Mucosa of gallbladder (tissue), 1 donor: ENCODE results near the gene RASL10A. TPM values are rescaled to one million over a fixed set of nuclear protein-coding genes. Genes with fewer than 3 reads are reported as not detected.
A peak's percentile ranks its signal among the peaks of the same experiment; 100 is the strongest.

ENCODE experiments used
- DNase-seq: peaks from one replicate; pipeline ENCODE4 v3.0.0-alpha.2; 2020; ENCODE audit warnings: low spot score
- total RNA-seq: library from RNA; stranded (reverse); gene quantifications from one replicate; pipeline ENCODE4 v1.2.1, GENCODE V29; 2021
- donor health status: DM: no; HTN: no; CAD: no.

RASL10A gene
- total RNA-seq, 1 donor from 2014 or later = 1.7 TPM

- DNase-seq = peak; percentile 45
These were observed 46.8 kb downstream of the RASL10A start for GRCh38 chr22:29268511-29269229.

DNA sequence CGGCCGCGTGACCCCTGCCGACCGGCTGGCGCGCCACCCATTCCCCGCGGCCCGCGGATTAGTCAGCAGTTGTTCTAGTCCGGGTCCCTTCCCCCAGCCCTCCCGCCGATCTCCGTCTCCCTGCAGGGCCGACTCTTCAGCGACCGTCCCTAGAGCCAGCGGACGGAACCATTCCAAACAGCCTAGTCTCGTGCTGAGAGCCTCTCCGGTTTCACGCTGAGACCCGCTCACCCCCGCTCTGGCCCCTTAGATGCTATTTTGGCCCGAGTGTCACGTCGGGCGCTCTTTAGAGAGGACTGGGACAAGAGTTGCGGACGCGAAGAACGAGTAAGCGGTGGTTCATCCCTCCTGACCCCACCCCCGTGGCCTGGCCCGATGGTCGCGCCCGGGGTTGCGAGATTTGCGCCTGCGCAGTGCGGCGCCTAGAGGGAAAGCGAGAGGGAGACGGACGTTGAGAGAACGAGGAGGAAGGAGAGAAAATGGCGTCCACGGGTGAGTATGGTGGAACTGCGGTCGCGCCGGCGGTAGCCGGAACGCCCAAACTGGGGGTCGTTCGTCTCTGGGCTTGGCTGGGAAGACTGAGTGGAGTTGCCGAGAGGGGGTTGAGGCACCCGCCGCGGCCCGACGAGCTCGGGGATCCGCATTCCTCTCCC, 47.5 kb downstream of the RASL10A start, which contains the start of the genes EWSR1 and RHBDD3:
EWSR1 (plus strand) TSS at position 411 of the 653 bp plus-strand sequence; CDS start at position 480, 69 bp downstream.
RHBDD3 (minus strand) TSS at position 124 of the 653 bp plus-strand sequence. CDS start 2,355 bp downstream, outside the sequence.
- peak; percentile 94 for DNase-seq

DNA sequence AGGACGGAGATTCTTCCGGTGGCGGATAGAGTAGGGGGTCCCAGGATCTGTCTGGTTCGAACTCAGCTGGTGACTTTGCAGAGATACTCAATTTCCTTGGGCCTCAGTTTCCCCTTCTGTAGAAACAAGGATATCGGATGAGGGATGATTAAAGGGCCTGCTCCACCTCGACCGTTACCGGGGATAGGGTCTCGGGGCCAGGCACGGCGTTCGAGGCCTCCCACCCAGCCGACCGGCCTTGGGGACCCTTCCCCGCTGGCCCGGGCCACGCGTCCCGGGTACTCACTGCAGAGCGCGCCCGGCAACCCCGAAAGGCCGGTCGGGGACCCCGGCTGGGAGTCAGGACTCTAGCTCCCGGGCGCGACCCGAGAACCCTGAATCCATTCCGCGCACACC, 48.0 kb downstream of the RASL10A start:
- DNase-seq = no peak

- no peak for DNase-seq
These were observed 48.7 kb downstream of the RASL10A start for GRCh38 chr22:29266564-29267461.

DNA sequence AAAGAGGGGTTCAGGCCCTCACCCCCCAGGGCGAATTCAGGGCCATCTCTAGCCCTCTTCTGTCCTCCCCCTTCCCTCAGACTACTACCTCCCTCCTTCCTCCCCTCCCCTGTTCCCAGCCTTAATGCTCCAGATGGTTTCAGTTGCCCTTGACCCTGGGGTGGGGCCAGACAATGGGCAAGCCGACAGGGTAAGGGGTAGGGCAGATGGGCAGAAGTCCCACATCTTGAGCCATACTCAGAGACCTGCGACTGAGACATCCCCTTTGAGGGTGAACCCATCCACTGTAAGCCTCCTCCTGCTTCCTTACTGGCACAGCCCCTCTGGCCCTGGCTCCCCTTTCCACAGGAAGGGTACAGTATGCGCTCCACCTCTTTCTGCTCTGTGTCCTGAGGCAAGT, 49.6 kb downstream of the RASL10A start:
- DNase-seq = no peak

DNA sequence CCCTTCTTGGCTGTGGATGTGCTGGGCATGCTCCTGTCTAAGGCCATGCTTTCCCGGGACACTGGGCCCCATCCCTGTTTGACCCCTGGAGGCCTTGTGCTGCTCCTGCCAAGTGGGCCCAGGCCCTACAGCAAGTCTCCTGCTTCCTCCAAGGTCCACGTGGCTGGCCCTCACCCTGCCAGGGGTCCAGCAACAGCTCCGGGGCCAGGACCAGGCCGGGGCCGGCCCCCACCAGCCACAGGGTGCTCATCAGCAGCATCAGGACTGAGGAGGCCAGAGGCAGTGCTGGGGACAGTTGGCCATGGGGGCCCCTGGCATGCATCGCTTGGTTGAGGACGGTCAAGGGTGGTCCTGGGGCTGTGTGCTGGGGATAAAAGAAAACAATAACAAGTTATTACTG, 50.2 kb downstream of the RASL10A start:
- DNase-seq = no peak

DNA sequence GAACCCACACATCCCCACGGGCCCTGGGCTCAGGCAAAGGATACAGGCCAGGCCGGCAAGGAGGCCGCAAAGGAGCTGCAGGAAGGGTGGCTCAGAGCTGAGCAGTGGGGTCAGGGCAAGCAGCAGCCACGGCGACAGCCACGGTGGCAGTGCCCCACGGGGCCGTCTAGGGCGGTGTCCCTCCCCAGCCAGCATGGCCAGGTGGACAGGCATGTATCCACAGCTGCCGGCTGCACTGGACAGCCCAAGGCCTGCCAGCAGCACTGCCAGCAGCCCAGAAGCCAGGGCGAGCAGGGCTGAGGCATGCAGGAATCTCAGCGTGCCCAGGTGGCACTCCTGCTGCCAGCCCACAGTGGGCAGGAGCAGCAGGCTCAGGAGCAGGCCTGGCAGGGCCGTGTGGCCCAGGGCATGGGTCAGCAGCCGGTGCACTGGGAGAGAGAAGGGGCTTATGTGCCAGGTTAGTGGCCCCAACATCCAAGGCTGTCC, 51.7 kb downstream of the RASL10A start:
- no peak for DNase-seq

Other genes starting within 250 kb of the RASL10A start
- gene KREMEN1, start 242.7 kb downstream of the RASL10A start, total RNA-seq = 7.3 TPM
- gene EMID1, start 109.8 kb downstream of the RASL10A start, total RNA-seq = 7.0 TPM
- 24.0 TPM for gene RHBDD3, start 47.7 kb downstream of the RASL10A start, total RNA-seq
- gene EWSR1, start 47.4 kb downstream of the RASL10A start, total RNA-seq = 160 TPM
- gene GAS2L1, start 9.0 kb downstream of the RASL10A start, total RNA-seq = 24.6 TPM
- gene AP1B1, start 72.9 kb upstream of the RASL10A start, total RNA-seq = 88.6 TPM
- gene RFPL1, start 122.9 kb upstream of the RASL10A start, total RNA-seq = not detected
- gene NEFH, start 164.5 kb upstream of the RASL10A start, total RNA-seq = 0.86 TPM
- gene THOC5, start 238.1 kb upstream of the RASL10A start, total RNA-seq = 39.8 TPM